GM18519 (cell line): ENCODE results near the gene BNIP5.
"Not testable (repeated sequence)": the region's sequence is repeated elsewhere in the genome, so short reads cannot be mapped to it uniquely, and the experiment has no call there.

Source experiments
- ATAC-seq: cut with Tn5 transposase; IDR thresholded peaks from one replicate; pipeline ENCODE4 v1.9.1; 2021; ENCODE audit warnings: mild to moderate bottlenecking, moderate library complexity; ENCODE audit not compliant: unreplicated experiment, low FRiP score

BNIP5 gene

DNA sequence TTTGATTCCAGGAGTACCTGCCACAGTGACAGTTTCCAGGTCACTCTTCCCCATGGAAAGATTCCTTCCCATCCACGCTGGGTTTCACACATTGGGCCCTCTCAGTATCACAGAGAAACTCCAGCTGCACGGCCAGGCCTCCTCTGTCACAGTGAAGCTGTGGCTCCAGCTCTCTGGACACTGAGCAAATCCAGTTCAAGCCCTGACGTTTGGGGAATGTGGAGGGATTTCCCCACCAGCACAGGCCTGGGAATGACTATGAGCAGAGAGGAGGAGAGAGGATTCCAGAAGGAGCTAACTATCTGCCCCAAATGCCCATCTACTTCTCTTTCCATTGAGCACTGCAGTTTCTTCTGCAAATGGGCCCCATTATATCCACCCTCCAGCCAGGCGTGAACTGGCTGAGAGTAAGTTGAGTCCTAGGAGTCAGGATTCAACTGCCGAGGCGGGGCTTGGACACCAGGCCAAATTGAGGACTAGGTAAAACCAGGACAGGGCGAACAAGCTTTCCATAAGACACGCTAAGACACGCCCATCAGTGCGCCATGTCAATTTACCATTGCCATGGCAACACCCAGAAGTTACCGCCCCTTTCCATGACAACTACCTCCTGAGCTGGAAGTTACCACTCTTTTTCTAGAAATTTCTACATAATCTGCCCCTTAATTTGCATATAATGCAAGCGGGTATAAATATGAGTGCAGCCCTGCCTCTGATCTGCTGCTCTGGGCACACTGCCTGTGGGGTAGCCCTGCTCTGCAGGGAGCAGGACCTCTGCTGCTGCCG lies 9.2 kb upstream of the BNIP5 start:
- ATAC-seq, result no peak

DNA sequence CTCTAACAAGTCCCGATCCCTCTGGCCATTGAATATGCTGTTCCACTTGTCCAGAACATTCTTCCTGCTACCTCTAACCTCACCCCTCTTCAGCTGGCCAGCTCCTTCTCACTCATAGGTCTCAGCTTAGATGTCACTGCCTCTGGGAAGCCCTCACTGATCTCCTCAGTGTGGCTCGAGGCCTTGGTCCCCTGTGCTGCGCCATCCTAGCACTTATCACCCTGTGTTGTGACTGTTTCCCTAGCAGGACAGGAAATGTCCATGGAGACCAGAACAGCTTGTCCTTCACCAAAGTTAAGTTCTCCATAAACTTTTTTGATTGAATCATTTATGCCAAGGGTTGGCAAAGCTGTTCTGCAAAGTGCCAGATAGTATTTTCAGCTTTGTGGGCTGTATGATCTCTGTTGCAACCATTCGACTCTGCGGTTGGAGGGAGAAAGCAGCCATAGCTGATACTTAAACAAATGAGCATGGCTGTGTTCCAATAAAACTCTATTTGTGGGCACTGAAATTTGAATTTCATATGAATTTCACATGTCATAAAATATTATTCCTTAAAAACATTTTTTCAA lies 6.5 kb upstream of the BNIP5 start:
- ATAC-seq, result no peak

DNA sequence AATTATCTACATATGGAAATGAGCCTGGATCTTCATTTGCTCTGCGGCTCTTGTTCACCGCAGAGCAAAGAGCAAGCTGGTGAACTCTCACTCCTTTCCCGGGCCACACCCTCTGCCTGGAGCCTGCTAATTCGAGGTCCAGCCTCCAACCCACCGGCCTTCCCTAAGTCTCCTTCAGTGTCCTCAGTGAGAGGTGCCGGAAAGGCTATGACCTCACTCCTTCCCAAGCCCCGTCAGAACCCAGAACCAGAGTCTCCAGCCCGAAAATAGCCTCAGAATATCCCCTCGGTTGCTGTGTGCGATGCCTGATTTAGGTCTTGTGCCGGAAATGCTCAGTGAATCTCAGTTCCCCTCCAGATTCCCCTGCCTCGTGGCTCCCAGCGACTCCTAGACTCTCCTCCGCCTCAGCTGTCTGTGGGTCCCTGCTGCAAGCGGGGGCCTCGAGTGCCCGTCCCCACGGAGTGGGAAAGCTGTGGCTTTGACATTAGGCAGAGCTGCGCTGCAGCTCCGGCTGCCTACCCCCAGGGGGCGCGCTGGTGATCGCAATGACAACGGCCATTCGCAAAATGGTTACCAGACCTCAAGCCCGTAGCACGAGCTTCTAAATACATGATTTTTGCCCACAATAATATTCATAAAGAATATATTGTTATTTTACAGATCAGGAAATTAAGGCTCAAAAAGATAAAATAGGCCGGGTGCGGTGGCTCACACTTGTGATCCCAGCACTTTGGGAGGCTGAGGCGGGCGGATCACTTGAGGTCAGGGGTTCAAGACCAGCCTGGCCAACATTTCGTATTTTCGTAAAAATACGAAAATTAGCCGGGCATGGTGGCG lies 4.1 kb upstream of the BNIP5 start:
- ATAC-seq, result no peak

DNA sequence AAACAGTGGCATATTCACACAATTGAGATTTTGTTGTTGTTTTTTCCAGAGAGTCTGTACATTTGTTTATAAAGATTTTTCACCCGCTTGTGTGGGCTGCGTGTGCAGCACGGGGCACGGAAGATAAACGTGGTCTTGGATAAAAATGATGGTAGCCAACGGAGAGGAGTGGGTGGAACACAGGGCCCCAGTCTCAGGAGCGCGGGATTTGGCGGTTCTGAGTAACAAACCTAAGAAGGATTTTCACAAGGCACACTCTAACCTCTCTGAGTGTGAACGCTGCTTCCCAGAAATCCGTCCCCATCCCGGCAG lies 3.6 kb upstream of the BNIP5 start:
- no peak for ATAC-seq

DNA sequence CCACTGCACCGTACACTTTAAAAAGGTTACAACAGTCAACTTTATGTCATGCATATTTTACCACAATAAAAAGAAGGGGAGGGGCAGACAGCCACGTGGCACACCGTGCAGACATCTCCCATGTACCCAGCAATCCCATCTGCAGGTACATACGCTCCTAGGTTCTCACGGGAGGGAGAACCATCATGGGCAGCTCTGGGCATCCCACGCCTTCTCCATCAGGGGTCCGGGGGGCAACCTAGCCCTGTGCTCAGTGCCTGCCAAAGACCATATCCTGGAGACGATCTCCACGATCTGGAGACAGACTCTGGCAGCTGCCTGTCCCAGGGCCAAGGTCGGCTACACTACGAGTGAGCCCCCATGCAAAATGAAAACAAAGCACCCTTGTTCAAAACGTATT lies 2.5 kb upstream of the BNIP5 start:
- ATAC-seq, result no peak

DNA sequence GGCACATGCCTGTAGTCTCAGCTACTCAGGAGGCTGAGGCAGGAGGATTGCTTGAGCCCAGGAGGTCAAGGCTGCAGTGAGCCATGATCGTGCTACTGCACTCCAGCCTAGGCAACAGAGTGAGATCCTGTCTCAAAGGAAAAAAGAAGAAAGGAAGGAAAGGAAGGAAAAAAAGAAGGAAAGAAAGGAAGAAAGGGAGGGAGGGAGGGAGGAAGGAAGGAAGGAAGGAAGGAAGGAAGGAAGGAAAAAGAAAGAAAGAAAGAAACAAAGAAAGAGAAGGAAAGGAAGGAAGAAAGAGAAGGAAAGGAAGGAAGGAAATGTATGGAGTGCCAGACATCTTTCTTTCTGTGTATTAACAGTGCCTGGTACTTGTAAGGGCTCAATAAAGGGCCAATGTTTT lies 1.5 kb upstream of the BNIP5 start:
- ATAC-seq, result not testable (repeated sequence)

DNA sequence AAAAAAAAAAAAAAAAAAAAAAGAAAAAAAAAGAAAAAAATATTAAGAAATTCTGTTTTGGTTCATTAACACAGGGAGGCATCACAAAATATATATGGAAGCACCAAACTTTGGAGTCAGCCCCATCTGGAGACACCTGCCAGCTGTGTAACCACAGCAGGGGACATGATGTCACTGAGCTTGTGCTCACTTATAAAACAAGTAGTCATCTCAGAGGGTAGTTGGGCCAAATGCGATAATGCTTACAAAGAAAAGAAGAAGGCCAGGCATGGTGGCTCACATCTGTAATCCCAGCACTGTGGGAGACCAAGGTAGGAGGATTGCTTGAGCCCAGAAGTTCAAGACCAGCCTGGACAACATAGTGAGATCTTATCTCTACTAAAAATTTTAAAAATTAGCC lies 1.1 kb upstream of the BNIP5 start:
- no peak for ATAC-seq

DNA sequence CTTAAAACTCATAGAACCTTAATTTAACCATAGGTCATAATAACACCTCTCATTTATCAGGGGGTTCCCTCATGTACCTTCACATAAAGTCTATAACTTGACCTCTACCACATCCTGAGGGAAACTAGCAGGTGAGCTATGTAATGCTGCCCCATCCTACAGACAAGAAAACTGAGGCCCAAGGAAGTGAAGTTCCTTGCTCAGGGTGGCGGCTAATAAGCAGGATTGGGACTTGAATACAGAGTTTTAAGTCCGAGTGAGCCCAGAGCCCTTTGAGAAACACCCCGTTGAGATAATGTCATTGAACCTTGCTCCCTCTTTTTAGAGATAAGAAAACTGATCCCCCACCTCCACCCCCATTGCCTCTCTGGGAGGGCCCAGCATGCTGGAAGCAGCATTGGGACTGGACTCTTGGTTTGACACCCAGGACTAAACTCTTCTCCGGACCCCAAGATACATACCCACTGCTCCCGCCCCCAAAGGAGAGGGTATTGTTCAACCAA lies 429 bp downstream of the BNIP5 start:
- no peak for ATAC-seq

DNA sequence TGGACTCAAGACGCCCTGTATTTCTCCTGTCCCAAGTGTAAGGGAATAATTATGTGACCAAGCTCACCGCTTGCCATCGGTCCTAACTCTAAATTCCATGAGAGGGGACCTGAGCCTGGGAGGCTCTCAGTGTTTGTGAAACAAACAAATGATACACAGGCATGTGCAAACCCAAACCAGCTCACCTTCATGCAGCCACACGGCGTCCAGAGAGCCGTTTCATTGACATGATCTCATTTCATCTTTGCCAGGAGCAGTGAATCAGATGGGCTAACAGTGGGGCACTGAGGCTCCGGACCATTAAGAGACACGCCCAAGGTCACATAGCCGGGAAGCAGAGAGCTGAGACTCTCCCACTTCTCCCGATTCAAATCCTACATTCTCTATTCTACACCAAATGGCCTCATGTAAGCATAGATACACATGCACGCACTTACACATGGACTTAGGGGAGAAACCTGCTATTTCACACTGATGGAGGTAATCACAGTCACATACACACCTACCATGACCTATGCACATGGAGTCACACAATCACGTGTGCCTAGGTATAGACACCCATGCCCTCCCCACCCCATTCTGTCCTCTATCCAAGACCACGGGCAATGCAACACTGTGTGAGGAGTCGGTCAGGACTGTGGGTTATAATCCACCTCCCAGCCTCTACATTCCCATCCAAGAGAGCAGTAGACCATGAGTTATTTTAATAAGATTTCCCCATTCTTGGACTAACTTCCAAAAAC lies 1.1 kb downstream of the BNIP5 start:
- ATAC-seq, result no peak

DNA sequence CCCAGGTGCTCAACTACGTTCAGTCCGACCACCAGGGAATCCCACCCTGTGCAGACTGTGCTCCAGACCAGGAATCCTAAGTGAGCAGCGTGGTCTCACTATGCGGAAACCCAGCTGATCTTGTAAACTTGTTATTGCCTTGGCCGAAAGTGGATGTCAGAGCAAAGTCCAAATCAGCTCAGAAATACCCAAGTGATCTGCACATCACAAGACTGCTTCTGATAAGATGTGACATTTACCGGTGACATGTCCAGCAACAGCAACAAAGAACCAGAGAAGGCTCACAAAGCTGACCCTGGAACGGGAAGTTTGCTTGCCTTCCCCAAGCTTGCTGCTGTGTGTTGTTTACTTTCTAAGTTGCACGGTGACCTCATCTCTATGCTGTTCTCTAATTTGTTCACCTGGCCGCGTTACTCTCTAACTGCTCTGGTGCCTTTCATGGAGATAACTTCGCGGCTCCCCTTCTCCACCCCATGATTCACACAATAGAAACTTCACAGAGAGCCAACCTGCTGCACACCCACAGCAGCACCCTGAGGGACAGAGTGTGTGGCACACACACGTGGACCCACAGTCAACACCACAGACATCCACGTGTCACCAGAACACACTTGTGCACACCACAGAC lies 1.7 kb downstream of the BNIP5 start:
- no peak for ATAC-seq

DNA sequence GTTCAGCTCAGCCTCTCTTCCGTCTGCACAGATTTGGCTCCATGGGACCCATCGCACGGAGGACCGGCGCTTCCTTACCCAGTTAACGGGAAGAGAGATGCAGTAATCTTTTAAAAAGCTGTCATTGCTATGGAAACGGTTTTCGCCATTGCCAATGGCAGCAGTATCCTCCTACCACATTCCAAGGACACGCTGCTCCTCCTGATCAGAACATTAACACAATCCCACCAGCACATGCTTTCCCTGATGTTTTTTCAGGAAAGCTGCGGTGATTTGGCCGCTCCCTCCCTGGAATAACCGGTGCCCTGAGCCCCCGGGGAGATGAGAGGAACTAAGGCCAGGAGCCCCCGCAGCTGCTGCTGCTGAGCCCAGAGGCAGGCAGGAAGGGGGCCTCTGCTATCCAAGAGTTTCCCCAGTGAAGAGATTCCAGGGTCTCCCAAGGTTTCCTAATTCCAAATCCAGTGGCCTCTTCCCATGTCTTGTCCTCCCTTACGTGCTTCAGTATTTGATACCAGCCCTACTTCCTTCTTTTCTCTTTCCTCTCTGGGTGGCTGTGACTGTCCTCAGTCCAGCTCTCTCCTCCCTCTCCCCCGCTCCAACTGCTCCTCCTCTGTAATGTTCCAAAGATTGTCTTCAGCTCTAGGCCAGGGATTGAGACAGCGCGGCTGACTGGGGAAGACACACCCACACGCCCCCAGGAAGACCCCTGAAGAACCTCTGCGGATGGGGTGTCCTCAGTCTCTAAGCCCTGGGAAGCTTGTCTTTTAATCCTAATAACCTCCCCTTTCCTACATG lies 2.6 kb downstream of the BNIP5 start:
- ATAC-seq, result no peak

DNA sequence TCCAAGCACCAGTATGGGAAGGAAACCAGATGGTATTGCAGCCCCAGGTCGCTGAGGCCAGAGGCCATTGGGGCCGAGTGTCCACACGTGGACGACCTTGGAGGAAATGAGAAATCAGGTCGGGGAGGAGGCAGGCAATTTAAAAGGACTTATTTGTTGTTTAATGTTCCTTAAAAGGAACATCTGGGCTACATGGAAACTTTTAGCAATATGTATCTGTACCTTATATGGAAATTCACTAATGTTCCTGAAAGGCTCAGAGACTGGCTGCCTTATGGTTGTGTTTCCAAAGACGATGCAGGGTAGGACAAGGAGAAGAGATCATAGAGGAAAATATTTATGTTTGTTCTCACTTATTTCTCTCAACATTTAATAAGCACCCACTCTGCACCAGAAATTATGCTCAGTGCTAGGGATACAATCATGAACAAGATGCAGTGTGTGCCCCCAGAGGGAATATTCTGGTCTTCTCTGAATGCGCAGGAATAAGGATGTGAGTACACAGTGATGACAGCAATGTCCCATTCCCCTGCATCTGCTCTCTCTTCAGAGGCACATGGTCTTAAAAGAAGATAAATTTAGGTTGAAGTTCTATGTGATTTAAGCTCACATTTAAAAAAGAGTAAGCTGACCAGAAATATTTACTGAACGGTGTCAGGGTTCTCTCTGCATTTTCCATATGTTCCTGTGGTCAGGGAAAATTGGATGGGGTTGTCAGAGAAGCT lies 3.4 kb downstream of the BNIP5 start:
- ATAC-seq, result no peak

DNA sequence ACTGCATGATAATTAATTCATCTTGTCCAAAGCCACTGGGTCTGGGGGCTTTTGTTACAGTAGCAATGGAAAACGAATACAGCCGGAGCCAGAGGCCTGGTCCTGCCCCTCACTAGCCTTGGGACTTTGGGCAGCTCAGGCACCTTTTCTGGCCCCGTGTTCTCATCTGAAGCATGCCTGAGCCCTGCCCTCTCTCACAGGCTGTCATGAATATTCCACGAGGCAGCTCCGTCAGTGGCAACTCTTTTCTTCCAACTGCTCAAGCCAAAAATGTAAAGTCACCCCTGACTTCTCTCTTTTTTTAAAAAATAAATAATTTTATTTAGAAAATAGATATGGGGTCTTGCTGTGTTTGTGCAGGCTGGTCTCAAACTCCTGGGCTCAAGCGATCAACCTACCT lies 5.3 kb downstream of the BNIP5 start:
- no peak for ATAC-seq

DNA sequence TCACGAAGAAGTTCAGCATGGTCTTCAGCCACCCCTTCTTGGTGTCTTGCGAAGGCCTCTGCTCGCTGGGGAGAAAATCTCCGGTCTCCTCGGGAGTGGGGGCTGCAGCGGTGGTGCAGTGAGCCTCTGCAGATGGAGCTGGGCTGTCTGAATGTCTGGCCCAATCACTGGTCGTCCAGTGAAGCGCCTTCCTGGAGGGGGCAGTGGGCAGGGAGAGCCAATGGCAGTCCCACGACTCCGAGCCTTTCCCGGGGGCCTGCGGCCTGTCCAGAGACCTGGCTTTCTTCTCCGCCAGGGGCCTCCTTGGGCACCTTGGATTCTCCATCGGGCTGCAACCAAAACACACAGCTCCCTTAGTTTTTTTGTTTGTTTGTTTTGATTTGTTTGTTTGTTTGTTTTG lies 6.3 kb downstream of the BNIP5 start:
- ATAC-seq, result no peak

DNA sequence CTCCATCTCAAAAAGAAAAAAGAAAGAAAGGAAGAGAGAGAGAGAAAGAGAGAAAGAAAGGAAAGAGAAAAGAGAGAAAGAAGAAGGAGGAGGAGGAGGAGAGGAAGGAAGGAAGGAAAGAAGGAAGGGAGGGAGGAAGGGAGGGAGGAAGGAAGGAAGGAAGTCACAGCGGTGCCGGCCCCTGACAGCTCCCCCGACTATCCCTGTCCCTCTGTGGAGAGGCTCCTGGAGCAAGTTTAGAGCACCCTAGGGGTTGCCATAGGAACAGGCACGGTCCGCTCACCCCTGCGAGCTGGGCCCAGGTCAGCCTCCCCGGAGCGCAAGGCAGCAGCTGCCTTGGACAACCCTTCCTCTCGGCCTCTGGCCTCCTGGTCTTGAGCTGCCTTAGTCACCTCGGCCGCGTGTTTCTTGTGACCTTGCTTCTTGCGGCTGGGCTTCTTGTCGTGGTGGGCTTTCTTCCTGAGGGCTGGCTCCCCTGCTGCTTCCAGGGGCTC lies 6.8 kb downstream of the BNIP5 start:
- ATAC-seq, result no peak

DNA sequence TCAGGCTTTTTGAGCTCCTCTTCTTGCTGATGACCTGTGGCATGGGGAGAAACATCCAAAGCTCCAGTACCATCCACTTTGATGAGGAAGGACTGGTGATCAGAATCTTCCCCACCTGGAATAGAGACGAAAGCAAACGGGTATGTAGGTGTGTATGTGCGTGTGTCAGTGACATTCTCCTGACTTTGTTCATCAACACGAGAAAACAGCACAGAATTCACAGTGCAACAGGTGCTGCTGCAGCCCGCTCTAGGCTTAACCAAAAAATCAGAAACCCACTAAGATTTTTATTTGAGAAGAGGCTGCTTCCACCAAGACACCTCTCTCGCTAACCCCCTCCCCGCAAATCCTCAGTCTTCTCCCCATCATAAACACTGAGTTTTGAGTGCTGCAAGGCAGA lies 8.1 kb downstream of the BNIP5 start:
- ATAC-seq, result no peak

DNA sequence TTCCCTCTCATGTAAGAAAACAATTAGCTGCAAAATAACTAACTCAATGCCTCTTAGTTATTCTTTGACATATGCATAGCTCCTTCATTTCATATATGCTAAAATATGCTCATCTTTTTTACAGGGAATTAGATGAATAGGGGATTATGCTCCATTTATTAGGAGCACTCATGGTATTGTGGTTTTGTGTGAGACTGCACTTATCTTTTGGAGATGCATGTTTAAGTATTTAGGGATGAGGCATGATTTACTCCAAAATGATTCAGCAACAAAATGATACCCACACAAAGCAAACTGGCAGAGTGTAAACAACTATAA lies 8.8 kb downstream of the BNIP5 start:
- ATAC-seq, result no peak

DNA sequence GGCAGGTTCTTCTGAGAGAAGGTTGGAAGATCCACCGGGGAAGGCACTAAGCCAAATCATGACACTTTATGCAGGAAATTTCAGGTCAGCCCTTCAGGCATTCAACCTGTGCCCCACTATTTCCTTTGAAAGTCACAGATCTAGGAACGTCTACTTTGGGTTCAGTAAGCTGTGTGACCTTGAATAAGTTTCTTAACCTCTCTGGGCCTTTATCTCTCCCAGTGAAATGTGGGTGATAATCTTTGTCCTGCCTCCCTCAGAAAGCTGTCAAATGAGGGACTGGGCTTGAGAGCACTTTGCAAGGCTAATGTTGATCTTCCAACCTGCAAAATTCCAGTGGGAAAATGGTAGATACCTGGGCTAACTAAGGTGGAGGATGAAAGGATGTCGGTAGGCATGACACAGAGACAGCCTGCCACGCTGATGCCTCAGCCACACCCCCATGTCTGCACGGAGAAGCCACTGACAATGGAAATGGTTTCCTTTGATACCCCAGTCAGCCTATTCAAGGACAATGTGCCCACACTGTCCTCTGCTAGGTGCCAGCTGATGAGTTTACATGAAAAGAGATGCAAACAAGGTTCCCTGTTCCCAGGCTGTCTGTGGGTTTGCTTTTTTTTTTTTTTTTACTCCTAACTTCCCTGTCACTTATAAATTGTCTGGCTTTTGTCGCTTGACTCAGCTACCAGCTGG lies 9.3 kb downstream of the BNIP5 start:
- no peak for ATAC-seq
